Activated CD4-positive, alpha-beta T cell treated with anti-CD3 and anti-CD28 coated beads, Interleukin-2, Interleukin-4, amounts not matched to agents 100 ng/mL and 50 ng/mL, durations not matched to agents 16 hours and 8 hours (primary cell): Measurements from ENCODE around the gene DYNLT2.
"Not testable (repeated sequence)": the region's sequence is repeated elsewhere in the genome, so short reads cannot be mapped to it uniquely, and the experiment has no call there.

ENCODE experiments used
- DNase-seq: peaks from one replicate; pipeline ENCODE4 v3.0.0-alpha.2; 2020; ENCODE audit warnings: low spot score

Gene DYNLT2

DNA sequence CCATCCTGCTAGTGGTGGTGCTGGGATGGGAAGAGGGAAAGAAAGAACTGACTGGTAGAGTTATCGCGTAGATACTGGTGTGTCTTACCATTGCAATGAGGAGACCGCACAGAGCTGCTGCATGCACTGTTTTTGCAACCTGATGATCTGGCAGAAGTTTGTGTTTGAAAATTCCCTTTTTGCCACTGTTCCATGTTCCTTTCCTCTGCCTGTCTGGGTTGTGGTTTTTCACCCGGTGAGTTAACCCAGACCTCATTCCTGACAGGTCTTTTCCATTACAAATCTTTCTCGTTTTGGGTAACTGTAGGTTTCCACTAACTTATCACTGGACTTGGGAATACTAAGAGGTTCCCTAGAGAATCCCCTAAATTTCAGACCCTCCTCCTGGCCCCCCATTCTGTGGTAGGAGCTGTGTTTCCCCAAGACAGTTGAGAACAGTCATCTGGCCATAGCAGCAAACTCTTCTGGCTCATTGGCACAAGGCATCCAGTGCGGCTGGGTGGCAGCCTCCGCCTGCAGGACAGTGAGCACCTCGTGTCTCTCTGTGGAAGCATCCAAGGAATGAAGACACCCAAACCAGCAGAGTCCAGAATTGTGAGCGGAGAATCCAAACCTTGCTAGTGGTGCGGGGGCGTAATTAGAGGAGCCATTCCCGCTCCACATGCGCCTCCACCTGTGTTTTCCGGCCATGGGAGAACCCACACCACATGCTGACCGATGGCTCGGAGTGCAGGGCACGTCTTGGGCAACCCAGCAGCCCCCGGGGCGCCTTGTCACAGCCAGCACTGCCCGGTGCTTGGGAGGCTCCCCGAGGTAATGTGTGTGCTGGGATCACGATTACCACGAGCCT is 32.8 kb upstream of the DYNLT2 start:
- DNase-seq = no peak

GRCh38 chr6:169783401-169783800 is 32.0 kb upstream of the DYNLT2 start:
- DNase-seq = no peak

DNA sequence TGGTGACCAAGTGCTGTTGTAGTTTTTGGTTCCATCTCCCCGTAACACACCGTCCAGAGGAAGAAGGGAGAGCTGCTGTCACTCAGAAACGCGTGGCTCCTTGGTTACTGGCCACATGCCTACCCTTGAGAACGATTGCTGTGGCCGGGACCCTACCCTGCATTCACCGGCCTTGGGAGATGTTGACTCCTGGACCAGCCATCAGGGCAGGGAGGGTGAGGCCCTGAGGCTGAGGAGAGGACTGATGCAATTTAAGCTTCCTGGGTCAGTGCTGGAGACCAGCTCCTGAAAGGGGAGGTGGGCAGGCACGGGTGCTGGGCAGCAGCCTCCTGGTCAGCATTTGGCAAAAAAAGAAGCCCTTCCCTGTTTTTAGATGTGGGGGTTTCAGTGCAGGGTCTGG is 31.6 kb upstream of the DYNLT2 start:
- DNase-seq = no peak

- DNase-seq = no peak
Observed at GRCh38 chr6:169780571-169781091, 29.3 kb upstream of the DYNLT2 start.

GRCh38 chr6:169779896-169780295 is 28.5 kb upstream of the DYNLT2 start:
- DNase-seq = no peak

DNA sequence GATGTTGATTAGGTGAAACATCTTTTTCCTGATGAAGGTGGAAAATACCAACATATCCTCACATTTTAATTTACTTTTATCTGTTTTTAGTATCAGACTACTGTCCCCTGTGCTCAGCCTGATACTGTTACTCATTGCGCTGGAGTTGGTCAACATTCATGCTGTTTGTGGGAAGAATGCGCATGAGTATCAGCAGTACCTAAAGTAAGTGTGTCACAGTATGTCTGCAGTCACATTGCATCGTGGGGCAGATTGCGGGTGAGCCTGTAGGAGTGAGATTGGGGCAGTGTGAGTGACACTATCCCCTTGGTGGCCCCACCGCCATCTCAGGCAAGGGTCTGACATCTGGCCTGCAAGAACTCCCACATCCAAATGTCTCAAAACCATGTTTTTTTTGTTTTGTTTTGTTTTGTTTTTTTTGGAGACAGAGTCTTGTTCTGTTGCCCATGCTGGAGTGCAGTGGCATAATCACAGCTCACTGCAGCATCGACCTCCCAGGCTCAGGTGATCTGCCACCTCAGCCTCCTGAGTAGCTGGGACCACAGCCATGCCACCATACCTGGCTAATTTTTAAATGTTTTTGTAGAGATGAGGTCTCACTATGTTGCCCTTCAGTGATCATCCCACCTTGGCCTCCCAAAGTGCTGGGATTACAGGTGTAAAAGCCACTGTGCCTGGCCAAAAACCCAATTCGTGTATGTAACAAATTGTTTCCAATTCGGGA is 27.9 kb upstream of the DYNLT2 start:
- no peak for DNase-seq

GRCh38 chr6:169778646-169779045 is 27.3 kb upstream of the DYNLT2 start:
- DNase-seq = no peak

GRCh38 chr6:169777896-169778295 is 26.5 kb upstream of the DYNLT2 start:
- no peak for DNase-seq

DNA sequence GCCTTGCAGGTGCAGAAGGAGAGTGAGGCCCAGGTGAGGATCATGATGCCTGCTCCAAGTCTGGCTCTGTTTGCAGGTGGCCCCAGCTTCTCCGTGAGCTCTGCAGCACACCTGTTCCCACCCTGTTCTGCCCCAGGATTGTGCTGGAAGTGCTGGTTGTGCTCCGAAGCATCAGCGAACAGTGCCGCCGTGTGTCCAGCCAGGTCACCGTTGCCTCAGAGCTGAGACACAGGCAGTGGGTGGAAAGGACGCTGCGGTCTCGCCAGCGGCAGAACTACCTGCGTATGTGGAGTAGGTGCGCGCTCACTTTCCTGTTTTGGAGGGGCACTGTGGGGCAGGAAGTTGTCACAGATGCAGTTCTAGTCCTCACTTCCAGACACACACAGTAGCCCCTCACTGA is 25.0 kb upstream of the DYNLT2 start:
- DNase-seq = no peak

DNA sequence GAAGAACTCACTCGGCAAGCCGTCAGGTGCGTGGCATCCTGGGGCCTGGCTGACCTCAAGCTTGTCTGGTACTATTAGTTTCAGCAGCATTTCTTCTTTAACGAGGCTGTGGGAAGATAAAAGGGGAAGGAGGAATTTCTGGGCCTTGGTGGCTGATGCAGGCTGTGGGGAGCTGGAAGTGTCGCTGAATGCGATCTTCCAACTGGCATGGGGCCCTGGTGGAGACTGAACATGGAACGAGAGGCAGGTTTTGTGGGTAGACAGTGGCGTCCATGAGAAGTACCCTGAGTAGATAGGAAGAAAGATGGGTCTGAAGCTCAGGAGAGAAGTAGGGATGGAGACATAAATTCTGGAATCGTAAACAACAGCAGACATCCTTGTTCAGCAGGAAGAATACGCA is 23.9 kb upstream of the DYNLT2 start:
- no peak for DNase-seq

- DNase-seq = no peak
Observed at GRCh38 chr6:169774347-169774746, 23.0 kb upstream of the DYNLT2 start.

- no peak for DNase-seq
Observed at GRCh38 chr6:169766921-169767736, 15.8 kb upstream of the DYNLT2 start.

GRCh38 chr6:169766232-169766631 is 14.9 kb upstream of the DYNLT2 start:
- no peak for DNase-seq

- not testable (repeated sequence) for DNase-seq
Observed at GRCh38 chr6:169765789-169766188, 14.4 kb upstream of the DYNLT2 start.

DNA sequence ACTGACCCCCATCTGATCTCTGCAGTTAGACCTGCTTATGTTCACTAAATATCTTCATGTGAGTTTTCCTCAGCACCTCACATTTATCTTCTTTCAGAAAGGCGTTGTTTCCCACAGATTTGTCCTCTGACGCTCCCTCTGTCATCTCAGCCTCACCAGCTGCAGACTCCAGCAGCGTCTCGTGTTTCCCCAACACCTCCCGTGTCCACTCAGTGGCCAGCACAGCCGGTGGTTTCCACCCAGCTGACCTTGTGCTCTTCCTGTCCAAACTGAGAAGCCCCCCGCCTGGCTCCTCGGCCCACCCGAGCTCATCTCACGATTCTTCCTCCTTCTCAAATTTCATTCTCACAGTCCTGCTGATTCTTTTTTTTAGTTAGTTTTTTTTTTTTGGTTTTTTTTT is 12.5 kb upstream of the DYNLT2 start:
- DNase-seq = no peak

DNA sequence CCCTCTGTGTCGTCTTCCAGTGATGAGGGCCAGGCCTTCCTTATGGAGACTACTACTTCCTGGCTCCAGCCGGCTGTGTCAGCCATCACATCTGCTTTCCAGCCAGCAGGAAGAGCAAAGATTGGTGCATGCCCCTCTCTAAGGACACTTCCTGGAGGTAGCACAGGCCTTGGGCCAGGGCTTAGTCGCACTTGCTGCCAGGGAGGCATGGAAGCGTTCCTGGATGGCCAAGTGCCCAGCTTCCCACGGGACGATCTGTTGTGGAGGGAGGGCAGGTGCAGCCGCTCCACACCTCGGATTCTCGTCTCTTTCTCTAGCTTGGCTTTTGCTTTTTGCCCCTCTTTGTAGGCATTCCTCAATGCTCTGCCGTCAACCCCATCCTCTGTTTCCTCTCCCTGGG is 11.9 kb upstream of the DYNLT2 start:
- no peak for DNase-seq

GRCh38 chr6:169755162-169755561 is 3.8 kb upstream of the DYNLT2 start:
- DNase-seq = no peak

DNA sequence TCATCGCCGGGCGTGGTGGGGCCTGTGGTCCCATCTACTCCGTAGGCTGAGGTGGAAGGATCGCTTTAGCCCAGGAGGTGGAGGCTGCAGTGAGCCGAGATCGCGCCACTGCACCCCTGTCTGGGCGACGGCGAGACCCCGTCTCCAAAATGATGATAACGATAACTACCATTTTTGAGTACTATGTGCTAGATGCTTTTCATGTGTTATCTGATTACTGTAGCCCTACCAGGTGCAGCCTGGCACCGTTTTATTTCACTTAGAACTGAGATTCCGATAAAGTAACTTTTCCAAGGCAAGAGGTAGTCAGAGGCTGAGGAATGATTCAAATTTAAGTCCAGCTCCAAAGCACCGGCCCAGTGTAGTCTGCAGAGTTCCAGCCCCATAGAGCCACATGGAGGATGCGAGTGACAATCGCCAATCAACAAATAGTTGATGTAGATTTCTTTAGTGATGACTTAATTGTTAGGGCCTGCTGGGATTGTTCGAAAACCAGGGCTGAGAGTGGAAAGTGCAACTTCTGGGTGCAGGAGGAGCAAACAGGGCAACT is 777 bp upstream of the DYNLT2 start:
- peak; percentile 12 for DNase-seq

DNA sequence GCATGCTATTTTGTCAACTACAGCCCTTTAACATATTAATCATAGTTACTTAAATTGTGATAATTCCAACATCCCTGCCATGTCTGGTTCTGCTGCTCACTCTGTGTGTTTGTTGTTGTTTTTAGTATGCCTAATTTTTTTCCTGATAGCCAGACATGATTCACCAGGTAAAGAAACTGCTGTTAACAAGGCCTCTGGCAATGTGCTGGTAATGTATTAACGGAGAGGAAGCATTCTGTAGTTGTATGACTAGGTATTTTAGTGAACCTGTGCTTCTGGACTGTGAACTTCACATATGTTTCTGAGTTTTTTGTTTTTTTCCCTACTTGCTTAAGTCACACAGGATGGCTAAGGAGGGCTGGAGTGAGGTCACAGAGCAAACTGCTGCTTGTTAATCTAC is 4.8 kb downstream of the DYNLT2 start:
- DNase-seq = no peak

- no peak for DNase-seq
Observed at GRCh38 chr6:169745405-169745804, 6.0 kb downstream of the DYNLT2 start.

DNA sequence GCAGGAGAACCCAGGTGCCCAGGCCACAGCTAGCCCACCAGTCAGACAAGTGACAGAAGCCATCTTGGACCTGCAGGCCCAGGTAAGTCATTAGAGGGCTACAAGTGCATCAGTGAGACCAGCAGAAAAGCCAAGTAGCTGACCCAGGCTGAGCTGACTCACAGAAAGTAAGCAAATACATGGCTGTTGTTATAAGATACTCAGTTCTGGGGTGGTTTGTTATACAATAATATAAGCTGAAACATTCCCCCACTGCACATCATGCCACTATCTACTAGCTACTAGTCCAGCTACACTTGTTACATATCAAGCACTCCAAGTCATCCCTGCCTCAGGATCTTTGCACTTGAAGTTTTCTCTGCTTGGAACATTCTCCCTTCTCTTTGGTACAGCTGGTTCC is 10.0 kb downstream of the DYNLT2 start:
- no peak for DNase-seq

- no peak for DNase-seq
Observed at GRCh38 chr6:169738976-169739529, 12.3 kb downstream of the DYNLT2 start.
